Large intestine (tissue), 3 donors: ENCODE measurements around the gene TUBGCP2. TPM values are rescaled to one million over a fixed set of nuclear protein-coding genes. Genes with fewer than 3 reads are reported as not detected.
A peak's percentile ranks its signal among the peaks of the same experiment; 100 is the strongest.
"Not testable (repeated sequence)": the region's sequence is repeated elsewhere in the genome, so short reads cannot be mapped to it uniquely, and the experiment has no call there.

ENCODE experiments used
- DNase-seq, 2 donors: peaks; one replicate each; pipeline versions ENCODE4 v3.0.0 to v3.0.0-alpha.2; 2013
- H3K27ac ChIP-seq: one replicate; pipeline ENCODE4 v1.5.1; 2013; ENCODE audit warnings: low read length
- H3K27me3 ChIP-seq: 2 replicates; pipeline ENCODE4 v1.6.1; 2013; ENCODE audit warnings: low read length; ENCODE audit not compliant: control insufficient read depth, insufficient read depth
- H3K36me3 ChIP-seq: 2 replicates; pipeline ENCODE4 v1.6.1; 2013; ENCODE audit warnings: low read length; ENCODE audit not compliant: control insufficient read depth, insufficient read depth
- H3K4me1 ChIP-seq: one replicate; pipeline ENCODE4 v1.6.1; 2013; ENCODE audit warnings: low read length; ENCODE audit not compliant: control insufficient read depth, insufficient read depth
- H3K4me3 ChIP-seq: one replicate; pipeline ENCODE4 v1.5.1; 2013; ENCODE audit warnings: low read length
- H3K9me3 ChIP-seq: one replicate; pipeline ENCODE4 v1.6.1; 2013; ENCODE audit warnings: mild to moderate bottlenecking, low read depth, low read length, moderate library complexity; ENCODE audit not compliant: control insufficient read depth
- WGBS: methylation state at CpG from one replicate; pipeline ENCODE4 v1.1.5; 2013; ENCODE audit warnings: low lambda C conversion rate; ENCODE audit not compliant: insufficient coverage; 5-methylcytosine and 5-hydroxymethylcytosine counted together
- polyA plus RNA-seq: library from polyadenylated mRNA; unstranded; fragments of 120-200 nt; gene quantifications from one replicate; pipeline ENCODE4 v1.2.1, GENCODE V29; 2013

The TUBGCP2 gene
- polyA plus RNA-seq, 1 donor, result 53.2 TPM

- H3K27me3 ChIP-seq, result peaks cover 51% of the 10 kb centered on the region
- H3K27ac ChIP-seq, result no peak overlapping the region
- DNase-seq, result no peak
- H3K36me3 ChIP-seq, result no peaks in the 10 kb centered on the region
- H3K4me3 ChIP-seq, result peak overlapping the region; percentile 18
- no CpG with 5 or more reads among the region's 20 CpGs for WGBS
- H3K9me3 ChIP-seq, result peaks cover 11% of the 10 kb centered on the region
- H3K4me1 ChIP-seq, result peaks cover 10% of the 10 kb centered on the region
These were observed 16.2 kb upstream of the TUBGCP2 start for GRCh38 chr10:133324857-133325260.

- Histone ChIP-seq H3K4me3 (peak overlapping the region; percentile 40), H3K4me1 (peaks cover 9% of the 10 kb centered on the region), H3K27ac (peak overlapping the region; percentile 31), H3K27me3 (peaks cover 46% of the 10 kb centered on the region), H3K9me3 (peaks cover 11% of the 10 kb centered on the region), H3K36me3 (no peaks in the 10 kb centered on the region)
- peak; percentile 71 to 84 for DNase-seq
- WGBS, result no CpG with 5 or more reads among the region's 13 CpGs
These were observed 15.6 kb upstream of the TUBGCP2 start for GRCh38 chr10:133324198-133324792.

- Histone ChIP-seq H3K9me3 (peaks cover 14% of the 10 kb centered on the region), H3K4me1 (peaks cover 12% of the 10 kb centered on the region), H3K27me3 (peaks cover 31% of the 10 kb centered on the region)
- not testable (repeated sequence) for H3K36me3 ChIP-seq, H3K4me3 ChIP-seq, DNase-seq, H3K27ac ChIP-seq
- no CpG with 5 or more reads among the region's 14 CpGs for WGBS
These were observed 13.5 kb upstream of the TUBGCP2 start for GRCh38 chr10:133322064-133322709.

GRCh38 chr10:133320852-133321422, 12.3 kb upstream of the TUBGCP2 start:
- no CpG with 5 or more reads among the region's 6 CpGs for WGBS
- H3K4me1 ChIP-seq, result not testable (repeated sequence)

GRCh38 chr10:133318494-133319127, 9.9 kb upstream of the TUBGCP2 start:
- DNase-seq, result peak in 1 of 2 donors; percentile 67
- H3K27ac ChIP-seq, result no peak overlapping the region
- no CpG with 5 or more reads among the region's 51 CpGs for WGBS

More at GRCh38 chr10:133320852-133321422, 12.3 kb upstream of the TUBGCP2 start:
- H3K27ac ChIP-seq, H3K36me3 ChIP-seq, H3K4me3 ChIP-seq, DNase-seq: not testable (repeated sequence)
- H3K27me3 ChIP-seq, result peaks cover 19% of the 10 kb centered on the region
- H3K9me3 ChIP-seq, result peaks cover 10% of the 10 kb centered on the region

GRCh38 chr10:133316732-133317131, 8.1 kb upstream of the TUBGCP2 start:
- DNase-seq, result no peak
- Histone ChIP-seq H3K27me3 (peaks cover 7% of the 10 kb centered on the region), H3K4me3 (no peak overlapping the region), H3K4me1 (peaks cover 3% of the 10 kb centered on the region), H3K27ac (no peak overlapping the region), H3K36me3 (peaks cover 12% of the 10 kb centered on the region), H3K9me3 (peaks cover 6% of the 10 kb centered on the region)
- WGBS, result no CpG with 5 or more reads among the region's 7 CpGs

More at GRCh38 chr10:133318494-133319127, 9.9 kb upstream of the TUBGCP2 start:
- H3K36me3 ChIP-seq, result no peaks in the 10 kb centered on the region
- peak overlapping the region; percentile 9 for H3K4me3 ChIP-seq
- peaks cover 7% of the 10 kb centered on the region for H3K27me3 ChIP-seq
- peaks cover 3% of the 10 kb centered on the region for H3K4me1 ChIP-seq
- H3K9me3 ChIP-seq, result peaks cover 6% of the 10 kb centered on the region

GRCh38 chr10:133316266-133316665, 7.6 kb upstream of the TUBGCP2 start:
- Histone ChIP-seq H3K9me3 (peaks cover 6% of the 10 kb centered on the region), H3K27me3 (peaks cover 7% of the 10 kb centered on the region), H3K27ac (no peak overlapping the region), H3K36me3 (peaks cover 16% of the 10 kb centered on the region), H3K4me3 (no peak overlapping the region), H3K4me1 (peaks cover 3% of the 10 kb centered on the region)
- DNase-seq, result no peak
- no CpG with 5 or more reads among the region's 9 CpGs for WGBS

- H3K9me3 ChIP-seq, result peaks cover 4% of the 10 kb centered on the region
- DNase-seq, result no peak
- H3K36me3 ChIP-seq, result peaks cover 19% of the 10 kb centered on the region
- H3K27me3 ChIP-seq, result peaks cover 7% of the 10 kb centered on the region
- H3K4me3 ChIP-seq, result no peak overlapping the region
- H3K27ac ChIP-seq, result no peak overlapping the region
- no CpG with 5 or more reads among the region's 5 CpGs for WGBS
- peaks cover 3% of the 10 kb centered on the region for H3K4me1 ChIP-seq
These were observed 7.2 kb upstream of the TUBGCP2 start for GRCh38 chr10:133315847-133316246.

- DNase-seq, result no peak
- H3K36me3 ChIP-seq, result peaks cover 28% of the 10 kb centered on the region
- H3K27ac ChIP-seq, result no peak overlapping the region
- peaks cover 7% of the 10 kb centered on the region for H3K27me3 ChIP-seq
- no CpG with 5 or more reads among the region's 12 CpGs for WGBS
- peaks cover 7% of the 10 kb centered on the region for H3K9me3 ChIP-seq
- peaks cover 3% of the 10 kb centered on the region for H3K4me1 ChIP-seq
- no peak overlapping the region for H3K4me3 ChIP-seq
These were observed 6.2 kb upstream of the TUBGCP2 start for GRCh38 chr10:133314911-133315310.

GRCh38 chr10:133313192-133313591, 4.5 kb upstream of the TUBGCP2 start:
- Histone ChIP-seq H3K9me3 (peaks cover 11% of the 10 kb centered on the region), H3K4me3 (no peak overlapping the region), H3K27ac (no peak overlapping the region), H3K4me1 (peaks cover 4% of the 10 kb centered on the region), H3K27me3 (no peaks in the 10 kb centered on the region), H3K36me3 (peaks cover 34% of the 10 kb centered on the region)
- no CpG with 5 or more reads among the region's 4 CpGs for WGBS
- DNase-seq, result no peak
